IPS DF 6.9 (cell line): ENCODE data around the gene SLC4A11.

Source experiments
- DNase-seq: peaks from one replicate; pipeline ENCODE4 v3.0.0-alpha.2; 2013; ENCODE audit warnings: low read depth, low spot score
- H3K27ac ChIP-seq: one replicate; pipeline ENCODE4 v1.5.1; 2013; ENCODE audit warnings: low read length, control low read depth
- H3K27me3 ChIP-seq: 2 replicates; pipeline ENCODE4 v1.6.1; 2013; ENCODE audit warnings: mild to moderate bottlenecking, low read length; ENCODE audit not compliant: control insufficient read depth, insufficient read depth
- H3K36me3 ChIP-seq: 2 replicates; pipeline ENCODE4 v1.6.1; 2013; ENCODE audit warnings: low read length; ENCODE audit not compliant: control insufficient read depth, insufficient read depth
- H3K4me1 ChIP-seq: 2 replicates; pipeline ENCODE4 v1.6.1; 2013; ENCODE audit warnings: low read length; ENCODE audit not compliant: control insufficient read depth, insufficient read depth
- H3K4me3 ChIP-seq: 2 replicates; pipeline ENCODE4 v1.5.1; 2013; ENCODE audit warnings: mild to moderate bottlenecking, low read length
- H3K9me3 ChIP-seq: 2 replicates; pipeline ENCODE4 v1.6.1; 2013; ENCODE audit warnings: low read length, inconsistent platforms; ENCODE audit not compliant: control insufficient read depth, insufficient read depth
- WGBS: extraction: QIAGEN DNeasy Blood & Tissue Kit; methylation state at CpG from one replicate; pipeline ENCODE4 v1.1.7; 2013; ENCODE audit warnings: mixed read lengths, missing lambda C conversion rate; ENCODE audit not compliant: insufficient read length, insufficient coverage; 5-methylcytosine and 5-hydroxymethylcytosine counted together

Gene SLC4A11

DNA sequence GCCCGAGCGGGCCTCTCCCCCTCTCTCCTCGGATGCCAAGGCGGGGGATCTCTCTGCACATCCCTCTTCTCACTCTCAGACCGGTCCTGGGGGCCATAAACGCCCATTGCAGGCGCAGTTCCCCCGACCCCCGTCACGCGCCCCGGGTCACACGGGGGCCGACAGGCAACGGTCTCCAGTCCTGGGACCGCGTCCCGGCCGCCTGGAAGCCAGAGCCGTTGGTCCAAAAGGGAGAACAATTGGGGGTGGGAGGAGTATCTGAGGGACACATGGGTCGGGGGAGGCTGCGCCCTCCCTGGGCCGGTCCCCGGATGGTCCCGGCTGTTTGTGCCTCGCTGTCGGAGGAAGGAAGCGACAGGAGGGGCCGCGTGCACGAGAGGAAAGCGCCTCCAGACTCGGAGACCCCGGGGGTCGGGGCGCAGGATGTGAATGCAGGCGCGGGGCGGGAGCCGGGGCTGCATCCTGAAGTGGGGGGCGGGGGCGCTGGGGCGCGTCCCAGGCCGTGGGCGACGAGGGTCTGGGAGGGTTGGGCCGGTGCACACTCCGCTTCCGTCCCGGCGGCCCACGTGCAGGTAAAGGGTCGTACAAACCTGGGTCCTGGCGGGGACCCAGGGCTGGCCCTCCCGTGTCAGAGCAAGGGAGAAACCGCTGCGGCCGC is 903 bp downstream of the SLC4A11 start:
- no CpG with 5 or more reads among the region's 59 CpGs for WGBS
- peaks cover 2% of the 10 kb centered on the region; the same call in 1 of the 2 replicates for H3K36me3 ChIP-seq
- DNase-seq: no peak
- no peaks in the 10 kb centered on the region for H3K9me3 ChIP-seq
- H3K4me1 ChIP-seq: no peaks in the 10 kb centered on the region; the same call in 1 of the 2 replicates
- H3K27me3 ChIP-seq: peaks cover 16% of the 10 kb centered on the region
- H3K4me3 ChIP-seq: peak overlapping the region; percentile 84
- H3K27ac ChIP-seq: no peak overlapping the region

DNA sequence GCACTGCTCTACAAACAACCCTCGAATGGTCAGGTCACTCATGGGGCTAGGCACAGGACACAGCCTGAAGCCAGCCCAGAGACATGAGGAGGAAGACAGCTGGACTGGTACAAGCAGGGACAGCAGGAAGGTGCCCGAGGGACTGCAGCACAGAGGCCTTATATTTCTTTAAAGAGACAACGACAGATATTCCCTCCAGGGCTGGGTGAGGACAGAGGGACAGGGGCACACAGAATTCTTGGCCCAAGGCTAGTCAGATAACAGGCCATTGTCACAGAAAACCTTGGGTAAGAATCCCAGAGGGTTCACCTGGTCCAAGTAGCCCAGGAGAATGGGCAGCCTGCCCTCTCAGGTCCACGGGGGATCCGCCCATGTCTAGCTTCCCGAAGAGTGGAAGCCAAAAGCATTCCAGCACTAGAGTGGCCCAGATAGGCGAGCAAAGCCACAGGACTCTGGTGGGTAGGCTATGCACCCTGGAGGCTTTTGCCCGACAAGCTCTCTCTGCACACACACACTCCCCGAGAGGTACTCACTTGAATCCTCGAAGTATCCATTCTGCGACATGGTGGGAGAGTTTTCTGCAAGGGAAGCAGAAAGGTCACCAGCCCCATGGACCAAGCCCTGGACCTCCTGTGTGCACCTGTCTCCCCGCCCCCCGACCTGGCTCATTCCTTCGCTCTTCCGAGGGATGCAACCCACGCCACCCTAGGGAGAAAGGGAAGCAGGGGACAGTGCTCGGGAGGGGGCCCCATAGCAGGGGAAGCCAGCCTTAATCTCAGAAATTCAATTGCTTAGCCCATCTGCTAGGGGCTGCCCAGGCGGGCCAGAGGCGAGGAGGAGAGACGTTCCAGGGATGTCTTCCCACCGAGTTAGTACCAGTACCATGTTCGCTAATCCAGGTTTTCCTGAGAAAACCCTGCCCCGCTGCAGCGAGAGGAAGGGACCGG is 1.7 kb downstream of the SLC4A11 start:
- peaks cover 16% of the 10 kb centered on the region for H3K27me3 ChIP-seq
- H3K4me3 ChIP-seq: peak overlapping the region; percentile 84; the same call in 1 of the 2 replicates
- no CpG with 5 or more reads among the region's 25 CpGs for WGBS

DNA sequence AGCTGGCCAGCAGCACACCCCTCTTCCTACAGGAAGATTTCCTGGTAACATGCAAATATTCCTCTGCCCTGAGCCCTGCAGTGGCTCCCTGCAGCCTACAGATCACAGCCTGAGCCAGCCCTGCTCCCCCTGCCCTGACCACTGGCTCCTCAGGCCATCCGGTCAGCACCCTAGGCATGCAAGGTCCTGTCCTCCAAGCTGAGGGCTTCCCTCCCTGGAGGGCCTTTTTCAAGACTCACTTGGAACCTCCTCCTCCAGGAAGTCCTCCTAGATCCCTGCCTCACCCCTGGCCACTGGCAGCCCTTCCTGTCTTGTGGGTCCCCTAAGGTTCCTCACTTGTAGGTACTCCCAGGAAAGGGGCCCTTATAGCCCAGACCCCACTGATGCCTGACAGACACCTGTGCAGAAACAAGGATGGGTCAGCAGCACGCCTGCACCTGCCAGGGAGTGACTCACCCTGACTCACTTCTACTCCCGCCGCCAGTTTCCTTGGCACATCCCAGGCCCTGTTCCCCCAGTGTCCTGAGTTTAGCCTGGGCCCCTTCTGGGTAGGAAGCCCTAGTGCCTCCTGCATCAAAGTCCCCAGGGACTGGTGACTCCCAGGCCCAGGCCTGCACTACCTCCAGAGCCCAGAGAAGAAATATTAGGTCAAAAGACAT is 3.2 kb downstream of the SLC4A11 start:
- Histone ChIP-seq H3K9me3 (no peaks in the 10 kb centered on the region), H3K27ac (no peak overlapping the region), H3K4me1 (no peaks in the 10 kb centered on the region), H3K27me3 (peaks cover 14% of the 10 kb centered on the region), H3K4me3 (no peak overlapping the region), H3K36me3 (peaks cover 5% of the 10 kb centered on the region; the same call in 1 of the 2 replicates)
- DNase-seq: no peak
- WGBS: no CpG with 5 or more reads among the region's 4 CpGs

More for the DNA sequence above, 1.7 kb downstream of the SLC4A11 start:
- DNase-seq: no peak
- H3K9me3 ChIP-seq: no peaks in the 10 kb centered on the region
- H3K27ac ChIP-seq: no peak overlapping the region
- H3K4me1 ChIP-seq: no peaks in the 10 kb centered on the region; the same call in 1 of the 2 replicates
- peaks cover 2% of the 10 kb centered on the region; the same call in 1 of the 2 replicates for H3K36me3 ChIP-seq

DNA sequence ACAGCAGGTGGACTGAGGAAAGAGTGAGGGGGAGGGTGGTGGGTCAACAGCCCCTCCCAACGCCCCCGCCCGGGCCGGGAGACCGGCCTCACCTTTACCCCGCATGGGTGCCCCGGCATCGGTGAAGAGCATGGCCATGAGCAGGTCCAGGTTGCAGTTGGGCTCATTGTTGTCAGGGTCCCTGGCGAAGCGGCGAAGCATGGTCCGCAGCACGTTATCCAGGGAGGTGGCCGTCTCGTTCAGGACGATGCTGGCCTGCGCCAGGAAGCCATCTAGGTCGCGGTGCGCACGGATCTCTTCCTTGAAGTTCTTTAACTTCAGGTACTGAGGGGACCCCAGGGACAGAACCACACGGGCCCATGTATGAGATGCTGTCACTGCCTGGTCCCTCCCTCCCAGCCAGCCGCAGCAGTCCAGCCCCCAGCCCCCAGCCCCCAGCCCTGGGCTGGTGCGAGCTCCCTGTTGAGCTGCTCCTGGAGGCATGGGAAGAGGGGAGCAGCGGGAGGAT is 4.9 kb downstream of the SLC4A11 start:
- H3K4me1 ChIP-seq: no peaks in the 10 kb centered on the region
- DNase-seq: no peak
- no CpG with 5 or more reads among the region's 25 CpGs for WGBS
- no peak overlapping the region for H3K27ac ChIP-seq
- H3K27me3 ChIP-seq: peaks cover 6% of the 10 kb centered on the region
- peaks cover 11% of the 10 kb centered on the region; the same call in 1 of the 2 replicates for H3K36me3 ChIP-seq
- H3K9me3 ChIP-seq: no peaks in the 10 kb centered on the region
- H3K4me3 ChIP-seq: no peak overlapping the region

DNA sequence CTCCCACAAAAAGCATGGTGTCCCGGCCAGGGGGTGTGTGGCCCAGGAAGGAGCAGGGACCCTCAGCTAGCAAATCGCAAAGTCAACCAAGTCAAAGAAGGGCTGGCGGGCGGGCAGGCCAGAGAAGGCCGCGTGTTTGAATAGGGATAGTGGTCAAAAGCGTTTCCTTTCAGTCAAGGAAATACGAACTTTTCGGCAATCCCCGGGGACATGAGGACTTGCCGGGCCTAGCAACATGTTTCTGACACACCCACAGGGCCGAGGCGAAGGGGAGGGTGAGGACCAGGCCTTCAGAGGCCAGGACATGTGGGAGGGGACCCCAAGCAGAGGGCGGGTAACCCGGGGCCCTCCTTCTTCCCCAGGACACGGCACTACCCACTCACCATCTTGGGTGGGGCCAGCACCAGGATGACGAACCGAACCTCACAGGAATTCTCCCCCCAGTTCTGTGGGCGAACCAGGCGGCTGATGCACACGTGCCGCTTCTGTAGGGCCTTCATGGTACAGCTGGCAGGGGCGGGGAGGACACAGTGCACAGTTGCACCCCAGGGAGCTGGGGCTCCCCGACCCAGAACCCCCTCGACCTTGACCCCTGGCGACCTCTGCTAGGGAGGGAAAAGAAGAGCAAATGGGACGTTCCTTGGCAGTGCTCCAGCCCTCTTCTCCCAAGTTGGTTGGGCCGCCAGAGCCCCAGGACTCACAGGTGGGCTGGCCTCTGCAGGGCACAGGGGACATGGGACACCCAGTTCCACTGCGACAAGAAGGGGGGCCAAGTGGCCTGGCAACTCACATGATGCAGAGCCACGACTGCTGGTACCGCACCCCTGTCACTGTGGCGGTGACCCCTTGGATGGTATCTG is 5.6 kb downstream of the SLC4A11 start:
- H3K36me3 ChIP-seq: peaks cover 11% of the 10 kb centered on the region; the same call in 1 of the 2 replicates
- H3K27ac ChIP-seq: no peak overlapping the region
- no CpG with 5 or more reads among the region's 32 CpGs for WGBS
- peaks cover 6% of the 10 kb centered on the region for H3K27me3 ChIP-seq
- no peak for DNase-seq
- H3K4me3 ChIP-seq: no peak overlapping the region
- no peaks in the 10 kb centered on the region for H3K9me3 ChIP-seq
- no peaks in the 10 kb centered on the region for H3K4me1 ChIP-seq

DNA sequence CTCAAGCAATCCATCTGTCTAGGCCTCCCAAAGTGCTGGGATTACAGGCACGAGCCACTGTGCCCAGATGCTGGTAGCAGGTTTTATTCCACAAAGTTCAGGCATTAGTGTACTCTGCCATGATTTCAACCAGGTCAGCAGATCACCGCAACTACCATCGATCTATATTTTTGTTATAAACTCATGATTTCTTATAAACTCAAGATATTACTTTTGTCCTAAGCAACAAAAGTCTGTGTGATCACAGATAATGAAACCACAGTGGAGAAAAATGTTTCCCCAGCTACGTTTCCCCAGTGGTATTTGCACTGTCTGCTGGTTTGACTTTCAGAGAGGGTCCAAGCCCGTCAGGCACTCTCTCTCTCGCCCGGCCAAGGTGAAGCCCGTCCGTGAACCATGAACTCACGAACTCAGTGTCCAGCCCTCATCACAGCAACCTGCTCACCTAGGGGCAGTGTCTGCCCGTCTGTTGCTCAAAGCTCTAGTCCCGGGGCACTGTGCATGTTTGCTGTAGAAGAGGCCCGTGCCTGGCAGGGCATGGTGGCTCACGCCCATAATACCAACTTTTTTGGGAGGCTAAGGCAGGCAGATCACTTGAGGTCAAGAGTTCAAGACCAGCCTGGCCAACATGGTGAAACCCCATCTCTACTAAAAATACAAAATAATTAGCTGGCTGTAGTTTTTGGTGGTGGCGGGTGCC is 7.0 kb downstream of the SLC4A11 start:
- Histone ChIP-seq H3K9me3 (no peaks in the 10 kb centered on the region), H3K27me3 (no peaks in the 10 kb centered on the region), H3K36me3 (peaks cover 12% of the 10 kb centered on the region; the same call in 1 of the 2 replicates), H3K4me3 (no peak overlapping the region), H3K27ac (no peak overlapping the region), H3K4me1 (no peaks in the 10 kb centered on the region)
- DNase-seq: no peak
- WGBS: no CpG with 5 or more reads among the region's 15 CpGs

DNA sequence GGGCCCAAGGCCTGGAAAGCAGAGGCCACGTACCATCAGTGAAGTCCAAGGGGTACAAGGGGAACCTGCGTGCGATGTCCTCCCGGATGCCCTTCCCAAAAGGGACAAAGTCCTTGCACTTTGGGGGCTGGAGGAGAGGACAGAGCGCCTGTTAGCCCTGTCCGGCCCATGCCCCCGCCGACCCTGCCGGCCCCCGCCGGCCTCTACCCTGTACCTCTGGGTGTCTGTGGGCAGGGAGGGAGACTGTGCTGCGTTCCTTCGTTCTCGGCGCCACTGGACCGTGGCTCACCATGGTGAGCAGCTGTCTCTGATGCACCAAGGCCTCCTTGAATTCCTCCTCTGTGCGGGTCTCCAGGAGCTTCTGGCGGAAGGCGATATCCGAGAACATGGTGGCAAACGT is 7.9 kb downstream of the SLC4A11 start:
- Histone ChIP-seq H3K36me3 (peaks cover 18% of the 10 kb centered on the region; the same call in 1 of the 2 replicates), H3K4me3 (no peak overlapping the region), H3K9me3 (no peaks in the 10 kb centered on the region), H3K27me3 (no peaks in the 10 kb centered on the region), H3K4me1 (no peaks in the 10 kb centered on the region), H3K27ac (no peak overlapping the region)
- WGBS: no CpG with 5 or more reads among the region's 21 CpGs
- no peak for DNase-seq

DNA sequence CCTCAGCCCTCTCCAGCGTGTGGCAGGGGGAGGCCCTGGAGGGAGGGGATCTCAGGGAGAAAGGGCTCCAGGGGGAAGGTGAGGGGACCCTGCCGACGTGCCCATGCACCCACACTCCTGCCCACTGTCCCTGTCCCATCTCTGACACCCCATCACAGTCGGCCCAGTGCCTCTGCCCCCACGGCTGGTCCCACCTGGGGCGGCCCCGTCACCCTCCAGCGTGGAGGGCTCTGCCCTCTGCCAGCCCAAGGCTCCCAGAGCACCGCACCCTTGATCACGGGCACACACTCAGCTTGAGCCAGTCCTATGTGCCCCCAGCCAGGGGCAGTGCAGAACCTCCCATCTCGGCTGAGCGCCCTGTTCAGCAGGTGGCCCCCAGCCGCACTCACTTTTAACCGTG is 9.2 kb downstream of the SLC4A11 start:
- no peaks in the 10 kb centered on the region for H3K27me3 ChIP-seq
- no peak overlapping the region for H3K27ac ChIP-seq
- no peaks in the 10 kb centered on the region for H3K9me3 ChIP-seq
- no peak for DNase-seq
- no peak overlapping the region for H3K4me3 ChIP-seq
- no peaks in the 10 kb centered on the region for H3K4me1 ChIP-seq
- H3K36me3 ChIP-seq: peaks cover 18% of the 10 kb centered on the region; the same call in 1 of the 2 replicates
- WGBS: no CpG with 5 or more reads among the region's 14 CpGs

DNA sequence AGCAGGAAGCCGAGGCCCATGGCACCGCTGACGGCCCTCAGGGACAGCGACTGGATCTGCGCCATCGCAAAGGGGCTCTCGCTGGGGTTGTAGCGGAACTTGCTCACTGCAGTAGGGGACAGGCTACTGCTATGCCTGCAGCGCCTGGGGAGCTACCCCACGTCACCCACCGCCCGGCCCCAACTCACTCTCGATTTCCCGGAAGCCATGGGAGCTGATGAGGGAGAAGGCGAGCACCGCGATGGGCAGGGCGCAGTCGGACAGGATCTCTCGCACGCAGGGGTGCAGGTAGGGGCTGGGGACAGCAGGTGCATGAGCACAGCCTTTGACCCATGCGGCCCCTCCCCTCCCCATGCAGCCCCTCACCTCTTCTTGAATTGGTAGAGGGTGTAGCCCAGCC is 9.8 kb downstream of the SLC4A11 start:
- Histone ChIP-seq H3K27ac (no peak overlapping the region), H3K9me3 (no peaks in the 10 kb centered on the region), H3K27me3 (no peaks in the 10 kb centered on the region), H3K4me1 (no peaks in the 10 kb centered on the region), H3K36me3 (peaks cover 20% of the 10 kb centered on the region; the same call in 1 of the 2 replicates), H3K4me3 (no peak overlapping the region)
- no CpG with 5 or more reads among the region's 22 CpGs for WGBS
- no peak for DNase-seq
